Lung (tissue), 12 donors: ENCODE measurements around the gene DNAH12. TPM values are rescaled to one million over a fixed set of nuclear protein-coding genes. Genes with fewer than 3 reads are reported as not detected.

Experiments used
- ATAC-seq: fragments of 200-7000 bp; cut with Tn5 transposase; one replicate; pipeline ENCODE4 v1.9.1; 2020; ENCODE audit warnings: moderate number of reproducible peaks; ENCODE audit not compliant: insufficient read depth, low FRiP score
- DNase-seq, 3 donors: peaks; one replicate each; pipeline ENCODE4 v3.0.0-alpha.2; 2013 to 2017
- H3K27ac ChIP-seq, 2 donors: one replicate each; pipeline ENCODE4 v1.5.1; 2013; ENCODE audit warnings: mild to moderate bottlenecking in 2 of 2, moderate library complexity in 2 of 2, control low read depth in 1 of 2, inconsistent platforms in 1 of 2, low read depth in 1 of 2, low read length in 1 of 2
- H3K27me3 ChIP-seq, 3 donors: one replicate each; pipeline ENCODE4 v1.5.1; 2013; ENCODE audit warnings: low read length in 2 of 3; ENCODE audit not compliant: control insufficient read depth in 3 of 3, insufficient read depth in 3 of 3
- H3K36me3 ChIP-seq, 4 donors: one replicate each; pipeline ENCODE4 v1.5.1; 2013; ENCODE audit warnings: low read length in 4 of 4, mild to moderate bottlenecking in 1 of 4, moderate library complexity in 1 of 4; ENCODE audit not compliant: control insufficient read depth in 4 of 4, insufficient read depth in 4 of 4
- H3K4me1 ChIP-seq, 5 donors: one replicate each; pipeline ENCODE4 v1.5.1; 2013; ENCODE audit warnings: low read length in 5 of 5, mild to moderate bottlenecking in 2 of 5, moderate library complexity in 1 of 5; ENCODE audit not compliant: control insufficient read depth in 5 of 5, insufficient read depth in 5 of 5
- H3K4me3 ChIP-seq: one replicate; pipeline ENCODE4 v1.5.1; 2013; ENCODE audit warnings: mild to moderate bottlenecking, control low read depth, moderate library complexity
- H3K9ac ChIP-seq, 2 donors: one replicate each; pipeline ENCODE4 v1.5.1; 2013; ENCODE audit warnings: low read length in 2 of 2, control low read depth in 1 of 2; ENCODE audit not compliant: insufficient read depth in 1 of 2
- H3K9me3 ChIP-seq, 4 donors: one replicate each; pipeline ENCODE4 v1.5.1; 2013; ENCODE audit warnings: low read length in 3 of 4, mild to moderate bottlenecking in 1 of 4, moderate library complexity in 1 of 4; ENCODE audit not compliant: control insufficient read depth in 4 of 4, insufficient read depth in 3 of 4
- CTCF ChIP-seq: IDR thresholded peaks from 2 replicates; pipeline ENCODE4 v1.5.1; 2012; ENCODE audit warnings: mild to moderate bottlenecking; ENCODE audit errors: control extremely low read depth, extremely low read depth
- WGBS, 2 donors: extraction: QIAGEN DNeasy Blood & Tissue Kit; methylation state at CpG; one replicate each; pipeline ENCODE4 v1.1.7; 2013; 5-methylcytosine and 5-hydroxymethylcytosine counted together
- polyA plus RNA-seq, 2 donors: library from polyadenylated mRNA; stranded (reverse); fragments of 200-250 nt; gene quantifications; one replicate each; pipeline ENCODE4 v1.2.1, GENCODE V29; 2013
- total RNA-seq, 2 donors: library from RNA; depleted of rRNA in 1 of 2; stranded (reverse); fragments of >200 nt in 1 of 2; gene quantifications; one replicate each; pipeline ENCODE4 v1.2.1, GENCODE V29; 2014 to 2021
- donor health status: control.
- donor health status: control.
- donor health status: Bipolar disorder and iron deficiency.
- donor health status: healthy.
- donor health status: DM: yes; HTN: yes; CAD: no.

The DNAH12 gene
- total and polyA plus RNA-seq, 4 donors: 3.3 to 37.8 (median 10.7) TPM

DNA sequence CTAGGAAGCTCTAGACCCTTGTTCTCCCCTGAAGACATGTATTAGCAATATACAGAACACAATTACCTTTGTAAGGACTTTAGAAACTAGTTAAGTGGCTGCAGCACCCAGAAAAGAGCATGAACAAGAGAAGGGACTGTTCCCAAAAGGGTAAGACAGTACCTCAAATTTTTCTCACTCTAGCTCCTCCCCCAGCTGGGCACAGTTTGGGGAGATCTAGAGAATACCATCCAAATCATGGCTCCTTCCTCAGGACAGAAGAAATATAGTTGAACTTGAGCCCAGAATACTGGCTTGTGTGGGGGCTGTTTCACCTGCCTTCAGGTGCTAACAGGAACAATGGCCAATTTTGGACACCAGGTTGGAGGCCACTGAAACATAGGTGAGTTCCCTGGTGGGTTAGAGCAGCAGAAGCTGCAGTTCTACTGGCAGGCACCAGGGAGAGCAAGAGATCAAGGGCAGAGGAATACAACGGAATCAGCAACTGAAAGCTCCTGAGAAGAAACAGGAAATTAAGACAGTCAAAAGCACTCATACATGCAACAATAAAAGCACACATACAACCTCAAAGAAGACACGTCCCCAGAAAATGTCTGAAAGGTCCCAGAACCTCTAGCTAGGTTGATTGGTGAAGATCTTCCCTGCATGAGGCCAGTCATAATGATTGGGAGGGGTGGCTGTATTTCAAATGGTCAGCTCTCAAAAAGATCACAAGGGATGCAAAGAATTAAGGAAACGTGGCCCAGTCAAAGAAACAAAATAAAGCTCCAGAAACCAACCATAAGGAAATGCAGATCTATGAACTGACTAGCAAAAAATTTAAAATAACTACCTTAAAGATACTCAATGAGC is 146.7 kb downstream of the DNAH12 start:
- 16 to 19% methylated on average over 3 of the region's 3 CpGs for WGBS, 2 donors
- peak; percentile 8 to 16 (median 11) for DNase-seq

GRCh38 chr3:57393977-57394376 is 150.2 kb downstream of the DNAH12 start:
- no peak for TF ChIP-seq CTCF

More for the DNA sequence above, 146.7 kb downstream of the DNAH12 start:
- Histone ChIP-seq H3K36me3 (no peaks in the 10 kb centered on the region), H3K4me3 (no peak overlapping the region), H3K9me3 (no peaks in the 10 kb centered on the region), H3K27ac (no peak overlapping the region), H3K9ac (no peak overlapping the region), H3K27me3 (no peaks in the 10 kb centered on the region), H3K4me1 (no peaks in the 10 kb centered on the region)
- ATAC-seq: peak; percentile 53
- TF ChIP-seq CTCF: peak; percentile 70

DNA sequence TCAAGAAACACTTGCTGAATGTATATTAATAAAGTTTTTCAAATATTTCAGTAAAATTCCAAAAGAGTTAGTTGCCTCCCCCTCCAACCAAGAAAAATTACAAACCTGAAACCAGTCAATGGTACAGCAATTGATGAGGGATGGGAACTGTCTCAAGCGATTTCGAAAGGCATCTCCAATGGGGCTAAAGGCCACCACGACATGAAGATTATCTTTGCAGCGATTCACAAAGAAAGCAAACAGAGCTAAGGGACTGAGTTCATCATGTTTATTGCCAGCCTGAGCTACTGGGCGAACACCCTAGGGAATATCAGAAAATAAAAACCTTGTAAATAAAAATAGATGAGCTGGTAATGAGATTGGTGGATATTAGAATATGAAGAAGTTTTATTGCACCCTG is 152.4 kb downstream of the DNAH12 start:
- no peaks in the 10 kb centered on the region for H3K27me3 ChIP-seq
- no peak overlapping the region for H3K27ac ChIP-seq
- no peaks in the 10 kb centered on the region for H3K4me1 ChIP-seq
- ATAC-seq: no peak
- DNase-seq: no peak
- H3K9me3 ChIP-seq: no peaks in the 10 kb centered on the region
- WGBS, 2 donors: 79 to 95% methylated on average over 5 of the region's 5 CpGs
- no peaks in the 10 kb centered on the region for H3K36me3 ChIP-seq
- TF ChIP-seq CTCF: no peak
- no peak overlapping the region for H3K9ac ChIP-seq
- H3K4me3 ChIP-seq: no peak overlapping the region

More at GRCh38 chr3:57393977-57394376, 150.2 kb downstream of the DNAH12 start:
- Histone ChIP-seq H3K36me3 (no peaks in the 10 kb centered on the region), H3K4me1 (no peaks in the 10 kb centered on the region), H3K9ac (no peak overlapping the region), H3K27ac (no peak overlapping the region), H3K9me3 (no peaks in the 10 kb centered on the region), H3K27me3 (no peaks in the 10 kb centered on the region), H3K4me3 (no peak overlapping the region)
- ATAC-seq: no peak
- WGBS, 2 donors: 10 to 27% methylated on average over 3 of the region's 3 CpGs
- no peak for DNase-seq
